Measurements from ENCODE around the gene STON2. TPM values are rescaled to one million over a fixed set of nuclear protein-coding genes. Genes with fewer than 3 reads are reported as not detected.

The STON2 gene
- total RNA-seq, 2 donors from 2014 or later, result 6.6 to 16.6 TPM

DNA sequence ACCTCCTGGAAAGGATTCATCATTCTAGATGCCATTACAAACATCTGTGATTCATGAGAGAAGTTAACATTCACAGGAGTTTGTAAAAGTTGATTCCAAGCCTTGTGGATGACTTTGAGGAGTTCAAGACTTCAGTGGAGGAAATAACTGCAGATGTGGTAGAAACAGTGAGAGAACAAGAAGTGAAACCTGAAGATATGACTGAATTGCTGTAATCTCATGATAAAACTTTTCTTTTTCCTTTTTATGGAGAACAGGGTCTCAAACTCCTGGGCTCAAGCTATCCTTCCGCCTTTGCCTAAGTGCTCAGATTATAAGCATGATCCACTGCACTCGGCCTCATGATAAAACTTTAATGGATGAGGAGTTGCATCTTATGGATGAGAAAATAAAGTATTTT, 114.9 kb downstream of the STON2 start:
- intact Hi-C loops (cut with DNase I), result no loop called here
- no peak overlapping the region for H3K27ac ChIP-seq
- WGBS, 2 donors, result 79 to 84% methylated on average over 2 of the region's 2 CpGs

GRCh38 chr14:81281332-81281731, 118.8 kb downstream of the STON2 start:
- WGBS, 2 donors, result 95 to 97% methylated on average over 1 of the region's 1 CpG
- no peaks in the 10 kb centered on the region for H3K27me3 ChIP-seq
- DNase-seq (no peak), ATAC-seq (no peak)
- H3K4me3 ChIP-seq, result no peak overlapping the region
- TF ChIP-seq CTCF (IDR thresholded peaks at IDR 0.05) (no peak), POLR2A (IDR thresholded peaks at IDR 0.05) (no peak)
- no peaks in the 10 kb centered on the region for H3K9me3 ChIP-seq
- intact Hi-C loops (cut with DNase I), result no loop called here
- H3K27ac ChIP-seq, result no peak overlapping the region
- H3K4me1 ChIP-seq, result no peaks in the 10 kb centered on the region
- no peaks in the 10 kb centered on the region for H3K36me3 ChIP-seq (replicated peaks in 1 of 2; ENCODE audit: insufficient read depth in 1 of 2, low read depth in 2 of 2)

More for the DNA sequence above, 114.9 kb downstream of the STON2 start:
- Histone ChIP-seq H3K27me3 (no peaks in the 10 kb centered on the region), H3K4me1 (no peaks in the 10 kb centered on the region), H3K9me3 (no peaks in the 10 kb centered on the region), H3K36me3 (replicated peaks in 1 of 2; ENCODE audit: insufficient read depth in 1 of 2, low read depth in 2 of 2) (no peaks in the 10 kb centered on the region), H3K4me3 (no peak overlapping the region)
- TF ChIP-seq CTCF (IDR thresholded peaks at IDR 0.05) (no peak), POLR2A (IDR thresholded peaks at IDR 0.05) (no peak)
- DNase-seq, result no peak
- ATAC-seq, result no peak

DNA sequence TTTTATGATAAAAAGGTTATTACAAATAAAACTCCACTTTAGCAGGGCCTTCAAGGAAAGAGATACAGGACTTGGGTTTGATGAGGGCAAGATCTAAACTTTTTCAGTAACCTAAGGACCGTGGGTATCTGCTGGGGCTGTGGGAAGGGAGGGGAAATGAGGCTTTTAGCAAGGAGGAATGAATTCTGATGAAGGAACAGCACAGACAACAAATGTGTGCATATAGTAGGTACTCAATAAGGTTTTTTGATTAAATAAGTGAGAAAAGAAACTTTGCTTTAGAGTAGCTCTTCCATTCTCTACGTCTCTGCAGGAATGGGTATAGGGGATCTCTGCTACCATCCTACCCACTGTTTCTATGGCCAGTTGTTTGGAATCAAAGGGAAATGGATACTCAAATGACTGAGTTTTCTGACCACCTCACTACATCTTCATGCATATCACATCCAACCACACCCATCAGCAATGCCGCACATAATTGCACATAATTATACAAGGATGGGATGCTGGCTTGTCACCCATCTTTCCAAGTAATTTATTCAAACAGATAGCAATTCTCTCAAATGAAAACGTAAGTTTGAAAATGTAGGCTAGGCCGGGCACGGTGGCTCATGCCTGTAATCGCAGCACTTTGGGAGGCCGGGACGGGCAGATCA, 119.9 kb downstream of the STON2 start:
- WGBS, 2 donors, result 90 to 91% methylated on average over 9 of the region's 9 CpGs
- H3K27me3 ChIP-seq, result no peaks in the 10 kb centered on the region
- no peak overlapping the region for H3K27ac ChIP-seq
- DNase-seq (no peak), ATAC-seq (no peak)
- H3K36me3 ChIP-seq (replicated peaks in 1 of 2; ENCODE audit: insufficient read depth in 1 of 2, low read depth in 2 of 2), result no peaks in the 10 kb centered on the region
- intact Hi-C loops (cut with DNase I), result no loop called here
- no peaks in the 10 kb centered on the region for H3K4me1 ChIP-seq
- H3K4me3 ChIP-seq, result no peak overlapping the region
- no peak for TF ChIP-seq POLR2A (IDR thresholded peaks at IDR 0.05)
- TF ChIP-seq CTCF (IDR thresholded peaks at IDR 0.05), result no peak
- H3K9me3 ChIP-seq, result no peaks in the 10 kb centered on the region

GRCh38 chr14:81277096-81277495, 123.0 kb downstream of the STON2 start:
- Histone ChIP-seq H3K27ac (no peak overlapping the region), H3K9me3 (no peaks in the 10 kb centered on the region), H3K27me3 (no peaks in the 10 kb centered on the region), H3K4me3 (no peak overlapping the region), H3K4me1 (no peaks in the 10 kb centered on the region), H3K36me3 (replicated peaks in 1 of 2; ENCODE audit: insufficient read depth in 1 of 2, low read depth in 2 of 2) (no peaks in the 10 kb centered on the region)
- no peak for TF ChIP-seq POLR2A (IDR thresholded peaks at IDR 0.05)
- no peak for TF ChIP-seq CTCF (IDR thresholded peaks at IDR 0.05)
- WGBS, 2 donors, result 89 to 91% methylated on average over 11 to 12 of the region's 12 CpGs
- DNase-seq (no peak), ATAC-seq (no peak)
- intact Hi-C loops (cut with DNase I), result no loop called here

Data from body of pancreas (tissue), 4 donors.